Activated CD8-positive, alpha-beta T cell treated with anti-CD3 and anti-CD28 coated beads for 36 hours (primary cell): ENCODE data around the gene C7orf33. TPM values are rescaled to one million over a fixed set of nuclear protein-coding genes. Genes with fewer than 3 reads are reported as not detected.
"Not testable (repeated sequence)": the region's sequence is repeated elsewhere in the genome, so short reads cannot be mapped to it uniquely, and the experiment has no call there.

Experiments
- ATAC-seq: fragments of 200-7000 bp; cut with Tn5 transposase; one replicate; pipeline ENCODE4 v1.10.0; 2021; ENCODE audit warnings: mild to moderate bottlenecking, moderate library complexity
- CTCF ChIA-PET: fragments of 350-600 bp; sonication (Branson Sonifier 250); formaldehyde crosslinking; loops from one replicate; lab custom pipeline; 2021; ENCODE audit warnings: antibody characterized with exemption; lab: Charles Lee
- POLR2A ChIA-PET: fragments of 350-600 bp; sonication (Branson Sonifier 250); formaldehyde crosslinking; loops from one replicate; lab custom pipeline; 2021; ENCODE audit warnings: antibody characterized with exemption; lab: Charles Lee
- DNase-seq: peaks from one replicate; pipeline ENCODE4 v3.0.0-alpha.2; 2020
- H3K27ac Mint-ChIP-seq: one replicate; pipeline ENCODE4 v1.8.0; 2021; ENCODE audit warnings: mild to moderate bottlenecking, mixed read lengths
- H3K27me3 Mint-ChIP-seq: one replicate; pipeline ENCODE4 v1.8.0; 2021; ENCODE audit warnings: mixed read lengths
- H3K36me3 Mint-ChIP-seq: one replicate; pipeline ENCODE4 v1.8.0; 2021; ENCODE audit warnings: low read depth, mixed read lengths
- H3K4me1 Mint-ChIP-seq: one replicate; pipeline ENCODE4 v1.8.0; 2021; ENCODE audit warnings: low read depth, mixed read lengths
- H3K4me3 Mint-ChIP-seq: one replicate; pipeline ENCODE4 v1.8.0; 2021; ENCODE audit warnings: mild to moderate bottlenecking, moderate library complexity, mixed read lengths
- H3K9me3 Mint-ChIP-seq: one replicate; pipeline ENCODE4 v1.8.0; 2021; ENCODE audit warnings: mixed read lengths
- CTCF ChIP-seq: fragments of 200-600 bp; IDR thresholded peaks from one replicate; pipeline ENCODE4 v1.8.0; 2022; ENCODE audit warnings: antibody characterized with exemption, mild to moderate bottlenecking
- intact Hi-C: fragments of 100-400 bp; cut with micrococcal nuclease; formaldehyde crosslinking; loops from one replicate; pipeline ENCODE4 v1.10.0; 2022
- total RNA-seq, 2 experiments: library from RNA; stranded (reverse); gene quantifications; one replicate each; pipeline ENCODE4 v1.2.3, GENCODE V29; 2021

The C7orf33 gene
- total RNA-seq, 2 experiments from 2014 or later: not detected

- peaks cover 13% of the 10 kb centered on the region for H3K27me3 Mint-ChIP-seq
- no peaks in the 10 kb centered on the region for H3K36me3 Mint-ChIP-seq
- CTCF ChIA-PET: interaction anchor here (0.9 kb wide), 2 partner anchors 14 to 66 kb away, joined by 3 read pairs; no protein-coding TSS in a partner anchor
- POLR2A ChIA-PET: no interaction called here
- intact Hi-C loops: loop anchor here (10.0 kb wide), 1 partner anchor 204 kb away; no protein-coding TSS in a partner anchor
- no peaks in the 10 kb centered on the region for H3K9me3 Mint-ChIP-seq
- no peak overlapping the region for H3K4me3 Mint-ChIP-seq
- DNase-seq: no peak
- ATAC-seq: no peak
- H3K4me1 Mint-ChIP-seq: peaks cover 2% of the 10 kb centered on the region
- H3K27ac Mint-ChIP-seq: no peak overlapping the region
- TF ChIP-seq CTCF: no peak
These were observed 20.1 kb upstream of the C7orf33 start for GRCh38 chr7:148570510-148570909.

GRCh38 chr7:148570973-148571372, 19.6 kb upstream of the C7orf33 start:
- POLR2A ChIA-PET, ATAC-seq, H3K27ac Mint-ChIP-seq, H3K36me3 Mint-ChIP-seq, H3K4me3 Mint-ChIP-seq, DNase-seq, H3K4me1 Mint-ChIP-seq, H3K9me3 Mint-ChIP-seq: not testable (repeated sequence)
- CTCF ChIA-PET: interaction anchor here (0.9 kb wide), 2 partner anchors 67 to 174 kb away, joined by 3 read pairs; no protein-coding TSS in a partner anchor
- intact Hi-C loops: loop anchor here (10.0 kb wide), 1 partner anchor 204 kb away; no protein-coding TSS in a partner anchor
- peaks cover 13% of the 10 kb centered on the region for H3K27me3 Mint-ChIP-seq

- Mint-ChIP-seq H3K9me3 (no peaks in the 10 kb centered on the region), H3K36me3 (no peaks in the 10 kb centered on the region), H3K4me1 (peaks cover 7% of the 10 kb centered on the region), H3K27me3 (peaks cover 13% of the 10 kb centered on the region), H3K27ac (no peak overlapping the region), H3K4me3 (no peak overlapping the region)
- intact Hi-C loops: loop anchor here (10.0 kb wide), 1 partner anchor 203 kb away; no protein-coding TSS in a partner anchor
- ATAC-seq (no peak), DNase-seq (no peak)
- ChIA-PET POLR2A (no interaction called here), CTCF (interaction anchor here (0.9 kb wide), 1 partner anchor 174 kb away, joined by 3 read pairs; no protein-coding TSS in a partner anchor)
- TF ChIP-seq CTCF: no peak
These were observed 19.2 kb upstream of the C7orf33 start for GRCh38 chr7:148571381-148571780.

- intact Hi-C loops: loop anchor here (10.0 kb wide), 1 partner anchor 203 kb away; no protein-coding TSS in a partner anchor
- CTCF ChIA-PET: no interaction called here
- ATAC-seq (no peak), DNase-seq (no peak)
- H3K36me3 Mint-ChIP-seq: no peaks in the 10 kb centered on the region
- TF ChIP-seq CTCF: no peak
- H3K4me1 Mint-ChIP-seq: peaks cover 7% of the 10 kb centered on the region
- no peak overlapping the region for H3K27ac Mint-ChIP-seq
- no peaks in the 10 kb centered on the region for H3K9me3 Mint-ChIP-seq
- no peak overlapping the region for H3K4me3 Mint-ChIP-seq
- peaks cover 13% of the 10 kb centered on the region for H3K27me3 Mint-ChIP-seq
- POLR2A ChIA-PET: no interaction called here
These were observed 18.5 kb upstream of the C7orf33 start for GRCh38 chr7:148572067-148572522.

- H3K27ac Mint-ChIP-seq, H3K4me3 Mint-ChIP-seq, ATAC-seq, H3K36me3 Mint-ChIP-seq, DNase-seq, H3K4me1 Mint-ChIP-seq, H3K9me3 Mint-ChIP-seq, POLR2A ChIA-PET: not testable (repeated sequence)
- peaks cover 13% of the 10 kb centered on the region for H3K27me3 Mint-ChIP-seq
- intact Hi-C loops: loop anchor here (10.0 kb wide), 1 partner anchor 201 kb away; no protein-coding TSS in a partner anchor
- CTCF ChIA-PET: interaction anchor here (2.7 to 4.6 kb wide), 7 partner anchors 8 to 394 kb away, joined by 8 to 41 read pairs (median 23); no protein-coding TSS in a partner anchor
These were observed 17.0 kb upstream of the C7orf33 start for GRCh38 chr7:148573581-148573980.
